KOPT-K1 (cell line): ENCODE data around the gene LRRIQ4.

ENCODE experiments used
- H3K27ac ChIP-seq: fragments of 200-600 bp; sonication (generic); 2 replicates; pipeline ENCODE4 v1.5.1; 2016; ENCODE audit warnings: antibody characterized with exemption, mild to moderate bottlenecking, low read depth, low read length; ENCODE audit not compliant: poor library complexity, severe bottlenecking
- H3K36me3 ChIP-seq: fragments of 200-600 bp; sonication (generic); 2 replicates; pipeline ENCODE4 v1.5.1; 2017; ENCODE audit warnings: antibody characterized with exemption, mild to moderate bottlenecking, low read length, moderate library complexity; ENCODE audit not compliant: insufficient read depth
- H3K9me3 ChIP-seq: fragments of 200-600 bp; sonication (generic); 2 replicates; pipeline ENCODE4 v1.5.1; 2017; ENCODE audit warnings: antibody characterized with exemption, low read length, mild to moderate bottlenecking; ENCODE audit not compliant: insufficient read depth, poor library complexity, severe bottlenecking

LRRIQ4 gene

GRCh38 chr3:169787791-169788190, 24.9 kb upstream of the LRRIQ4 start:
- H3K36me3 ChIP-seq, result peaks cover 100% of the 10 kb centered on the region
- H3K27ac ChIP-seq, result no peak overlapping the region
- H3K9me3 ChIP-seq, result no peaks in the 10 kb centered on the region

DNA sequence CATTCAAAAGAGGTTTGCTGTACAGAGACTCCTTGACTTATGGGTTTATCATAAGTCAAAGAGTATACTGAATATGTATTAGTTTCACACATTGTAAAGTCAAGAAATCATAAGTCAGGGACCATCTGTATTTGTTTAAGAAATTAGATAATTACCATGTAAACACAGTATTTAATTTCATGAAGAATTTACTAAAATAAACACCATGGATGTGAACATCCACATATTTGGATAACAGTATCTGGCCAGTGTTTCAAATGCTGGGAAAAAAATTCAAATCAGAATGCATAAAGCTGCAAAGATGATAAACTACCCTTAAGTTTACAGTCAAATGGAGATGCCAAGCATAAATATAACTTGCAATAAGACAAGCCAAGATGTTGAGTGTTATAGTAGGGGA, 22.5 kb upstream of the LRRIQ4 start:
- no peak overlapping the region for H3K27ac ChIP-seq
- no peaks in the 10 kb centered on the region for H3K9me3 ChIP-seq
- peaks cover 87% of the 10 kb centered on the region for H3K36me3 ChIP-seq

DNA sequence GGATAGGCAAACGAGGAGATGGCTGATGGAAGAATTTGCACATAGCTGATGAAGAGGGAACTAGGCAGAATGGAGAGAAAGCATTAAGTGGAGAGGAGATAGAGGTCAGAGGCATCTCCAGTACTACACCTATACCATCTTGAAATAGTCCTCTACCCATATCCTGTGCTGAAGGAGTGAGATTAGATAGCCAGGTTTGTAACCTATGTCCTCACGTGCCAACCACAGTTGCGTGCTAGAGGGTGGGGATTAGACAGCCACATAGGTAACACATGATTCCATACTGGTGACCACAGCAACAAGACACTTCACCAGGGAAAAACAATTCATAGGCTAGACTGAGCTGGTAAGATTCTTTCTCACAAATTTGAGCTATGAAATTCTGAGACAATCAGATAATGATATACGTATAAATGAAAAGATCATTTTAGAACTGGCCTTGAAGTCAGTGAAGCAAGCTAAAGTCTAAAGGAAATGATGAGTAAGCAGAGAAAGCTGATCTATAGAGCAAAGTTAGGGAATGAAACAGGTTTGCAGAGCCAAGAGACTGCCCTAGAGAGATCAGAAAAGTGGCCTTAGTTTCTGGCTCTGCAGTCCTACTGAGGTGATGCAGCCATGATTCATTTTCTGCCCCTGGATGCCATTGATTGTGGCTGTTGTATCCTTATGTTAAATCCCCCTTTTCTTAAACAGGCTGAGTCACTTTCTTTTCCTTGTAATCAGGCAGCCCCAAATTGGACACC, 21.8 kb upstream of the LRRIQ4 start:
- no peak overlapping the region for H3K27ac ChIP-seq
- peaks cover 87% of the 10 kb centered on the region for H3K36me3 ChIP-seq
- H3K9me3 ChIP-seq, result no peaks in the 10 kb centered on the region

- H3K27ac ChIP-seq, result no peak overlapping the region
- peaks cover 87% of the 10 kb centered on the region for H3K36me3 ChIP-seq
- no peaks in the 10 kb centered on the region for H3K9me3 ChIP-seq
These were observed 20.3 kb upstream of the LRRIQ4 start for GRCh38 chr3:169792359-169792758.

GRCh38 chr3:169804681-169805080, 8.0 kb upstream of the LRRIQ4 start:
- no peaks in the 10 kb centered on the region for H3K9me3 ChIP-seq
- H3K27ac ChIP-seq, result no peak overlapping the region
- H3K36me3 ChIP-seq, result peaks cover 66% of the 10 kb centered on the region

- peaks cover 23% of the 10 kb centered on the region for H3K36me3 ChIP-seq
- no peaks in the 10 kb centered on the region for H3K9me3 ChIP-seq
- H3K27ac ChIP-seq, result peak overlapping the region; percentile 43
These were observed 3.4 kb upstream of the LRRIQ4 start for GRCh38 chr3:169809230-169809795.

DNA sequence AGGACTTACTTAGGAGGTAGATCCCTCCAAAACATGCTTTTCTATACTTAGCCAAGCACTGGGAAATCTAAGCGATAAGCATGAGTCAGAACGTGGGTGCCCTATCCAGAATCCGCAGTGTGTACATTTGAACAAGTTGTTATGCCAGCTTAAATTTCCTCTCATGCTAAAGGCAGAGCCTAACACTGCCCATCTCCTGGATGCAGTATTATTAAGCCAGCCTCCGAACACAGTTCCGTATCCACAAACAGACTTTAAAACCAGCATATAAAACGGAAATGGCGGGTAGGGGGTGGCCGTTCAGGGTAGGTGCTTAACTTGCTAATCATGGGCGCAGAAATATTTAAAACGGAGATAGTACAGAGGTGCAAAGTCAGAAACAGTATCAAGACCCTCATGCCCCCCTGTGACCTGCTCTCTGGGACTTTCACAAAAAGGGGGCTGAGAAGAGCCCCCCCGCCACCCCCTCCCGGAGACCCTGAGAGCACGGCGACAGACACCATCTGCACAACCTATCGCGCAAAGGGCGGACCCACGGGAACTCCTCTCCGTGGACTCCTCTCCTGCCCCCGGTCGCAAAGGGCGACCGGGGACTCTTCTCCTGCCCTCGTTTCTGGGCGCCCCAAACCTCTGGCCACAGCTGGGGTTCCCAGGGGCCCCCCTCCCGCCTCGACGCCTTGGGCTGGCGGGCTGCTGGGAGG, 889 bp upstream of the LRRIQ4 start:
- H3K36me3 ChIP-seq, result peaks cover 9% of the 10 kb centered on the region
- peak overlapping the region; percentile 76 for H3K27ac ChIP-seq
- peaks cover 13% of the 10 kb centered on the region for H3K9me3 ChIP-seq

DNA sequence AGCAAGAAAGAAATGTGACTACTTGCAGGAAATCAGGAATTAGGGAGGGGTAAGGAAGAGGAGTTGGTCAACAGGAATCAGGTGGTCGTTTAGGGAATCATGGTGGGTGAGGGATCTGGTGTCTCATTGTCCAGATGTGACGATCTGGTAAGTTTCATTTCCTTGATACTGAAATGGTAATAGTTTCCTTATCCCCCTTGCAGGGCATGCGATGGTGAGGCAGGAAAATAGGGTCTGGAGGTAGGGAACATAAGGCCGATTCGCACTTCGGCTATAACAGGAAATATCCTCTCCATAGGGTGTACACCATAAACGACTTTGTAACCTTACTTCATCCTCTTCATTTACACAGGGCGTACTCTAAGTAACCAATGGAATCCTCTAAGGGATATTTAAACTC, 608 bp downstream of the LRRIQ4 start:
- Histone ChIP-seq H3K36me3 (peaks cover 2% of the 10 kb centered on the region; the same call in 1 of the 2 replicates), H3K27ac (peak overlapping the region; percentile 76), H3K9me3 (peaks cover 13% of the 10 kb centered on the region)

GRCh38 chr3:169813757-169814517, 1.3 kb downstream of the LRRIQ4 start:
- H3K27ac ChIP-seq, result peak overlapping the region; percentile 76
- peaks cover 13% of the 10 kb centered on the region for H3K9me3 ChIP-seq
- no peaks in the 10 kb centered on the region for H3K36me3 ChIP-seq

DNA sequence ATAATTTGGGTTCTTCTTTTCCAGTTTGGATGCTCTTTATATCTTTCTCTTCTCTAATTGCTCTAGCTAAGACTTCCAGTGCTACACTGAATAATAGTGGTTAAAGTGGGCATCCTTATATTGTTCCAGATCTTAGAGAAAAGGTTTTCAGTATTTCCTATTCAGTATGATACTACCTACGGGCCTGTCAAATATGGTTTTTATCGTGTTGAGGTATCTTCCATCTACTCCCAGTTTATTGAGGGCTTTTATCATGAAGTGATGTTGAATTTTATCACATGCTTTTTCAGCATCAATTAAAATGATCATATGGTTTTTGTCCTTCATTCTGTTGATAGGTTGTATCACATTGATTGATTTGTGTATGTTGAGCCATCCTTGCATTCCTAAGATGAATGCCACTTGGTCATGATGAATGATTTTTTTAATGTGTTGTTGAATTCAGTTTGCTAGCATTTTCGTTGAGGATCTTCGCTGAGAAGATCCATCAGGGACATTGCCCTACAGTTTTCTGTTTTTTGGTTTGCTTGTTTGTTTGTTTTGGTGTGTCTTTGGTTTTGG, 3.0 kb downstream of the LRRIQ4 start:
- H3K36me3 ChIP-seq, result no peaks in the 10 kb centered on the region
- H3K9me3 ChIP-seq, result peaks cover 13% of the 10 kb centered on the region
- no peak overlapping the region for H3K27ac ChIP-seq

DNA sequence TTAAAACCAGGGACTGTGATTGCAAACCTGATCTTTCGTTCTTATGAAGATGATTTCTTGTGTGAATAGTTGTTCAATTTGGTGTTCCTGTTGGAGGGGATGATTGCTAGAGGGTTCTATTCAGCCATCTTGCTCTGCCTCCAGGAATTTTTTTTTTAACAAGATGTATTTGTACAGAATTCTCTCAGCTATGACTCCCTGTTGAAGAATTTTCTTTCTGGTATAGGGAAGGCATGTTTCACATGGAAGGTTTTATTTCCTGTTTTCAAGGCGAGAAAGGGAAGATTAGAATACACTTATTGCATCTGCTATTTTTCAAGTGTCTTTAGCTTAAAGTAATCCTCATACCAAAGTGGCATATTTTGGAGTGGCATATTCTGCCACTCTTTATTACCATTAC, 5.6 kb downstream of the LRRIQ4 start:
- H3K27ac ChIP-seq, result no peak overlapping the region

DNA sequence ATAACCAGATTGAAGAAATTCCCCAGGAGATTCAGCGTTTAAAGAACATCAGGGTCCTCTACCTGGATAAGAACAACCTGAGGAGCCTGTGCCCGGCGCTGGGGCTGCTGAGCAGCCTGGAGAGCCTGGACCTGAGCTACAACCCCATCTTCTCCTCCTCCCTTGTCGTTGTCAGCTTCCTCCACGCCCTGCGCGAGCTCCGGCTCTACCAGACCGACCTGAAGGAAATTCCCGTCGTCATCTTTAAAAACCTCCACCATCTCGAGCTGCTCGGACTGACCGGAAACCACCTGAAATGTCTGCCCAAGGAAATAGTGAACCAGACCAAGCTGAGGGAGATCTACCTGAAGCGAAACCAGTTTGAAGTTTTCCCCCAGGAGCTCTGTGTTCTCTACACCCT, 9.4 kb downstream of the LRRIQ4 start:
- Histone ChIP-seq H3K36me3 (no peaks in the 10 kb centered on the region), H3K27ac (no peak overlapping the region), H3K9me3 (no peaks in the 10 kb centered on the region)

More for the DNA sequence above, 5.6 kb downstream of the LRRIQ4 start:
- Histone ChIP-seq H3K36me3 (no peaks in the 10 kb centered on the region), H3K9me3 (peaks cover 13% of the 10 kb centered on the region)

DNA sequence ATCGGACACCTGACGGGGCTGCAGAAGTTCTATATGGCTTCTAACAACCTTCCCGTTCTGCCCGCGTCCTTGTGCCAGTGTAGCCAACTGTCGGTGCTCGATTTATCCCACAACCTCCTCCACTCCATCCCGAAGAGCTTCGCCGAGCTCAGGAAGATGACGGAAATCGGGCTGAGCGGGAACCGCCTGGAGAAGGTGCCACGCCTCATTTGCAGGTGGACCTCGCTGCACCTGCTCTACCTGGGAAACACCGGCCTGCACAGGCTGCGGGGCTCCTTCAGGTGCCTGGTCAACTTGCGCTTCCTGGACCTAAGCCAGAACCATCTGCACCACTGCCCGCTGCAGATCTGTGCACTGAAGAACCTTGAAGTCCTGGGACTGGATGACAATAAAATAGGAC, 9.9 kb downstream of the LRRIQ4 start:
- no peak overlapping the region for H3K27ac ChIP-seq
- no peaks in the 10 kb centered on the region for H3K36me3 ChIP-seq
- H3K9me3 ChIP-seq, result no peaks in the 10 kb centered on the region

DNA sequence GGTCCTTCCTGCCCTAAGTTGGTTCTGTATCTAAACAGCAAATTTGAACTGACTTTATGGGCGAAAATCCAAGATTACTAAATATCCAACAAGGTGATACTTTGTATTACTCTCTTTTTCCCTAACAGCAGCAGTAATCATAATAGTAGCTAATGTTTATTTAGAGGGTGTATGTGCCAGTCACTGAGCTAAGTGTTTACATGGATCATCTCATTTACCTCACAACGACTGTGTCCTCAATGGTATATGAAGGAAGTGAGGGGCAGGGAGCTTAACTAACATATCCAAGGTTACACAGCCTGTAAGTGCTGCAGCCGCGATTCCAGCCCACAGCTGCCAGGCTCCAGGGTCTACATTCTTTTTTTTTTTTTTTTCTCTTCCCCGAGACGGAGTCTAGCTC, 10.3 kb downstream of the LRRIQ4 start:
- Histone ChIP-seq H3K27ac (no peak overlapping the region), H3K36me3 (no peaks in the 10 kb centered on the region), H3K9me3 (no peaks in the 10 kb centered on the region)

- Histone ChIP-seq H3K9me3 (no peaks in the 10 kb centered on the region), H3K27ac (no peak overlapping the region), H3K36me3 (no peaks in the 10 kb centered on the region)
These were observed 12.6 kb downstream of the LRRIQ4 start for GRCh38 chr3:169825316-169825715.
